ENCODE measurements around the gene CXCR6. TPM values are rescaled to one million over a fixed set of nuclear protein-coding genes. Genes with fewer than 3 reads are reported as not detected.

The CXCR6 gene
- total and polyA plus RNA-seq, 2 experiments from 2014 or later: 0.10 TPM; not detected in 1

- DNase-seq (ENCODE audit: low spot score) (no peak), ATAC-seq (no peak)
- peaks cover 4% of the 10 kb centered on the region for H3K27me3 Mint-ChIP-seq (ENCODE audit: insufficient read depth, low read depth, poor library complexity)
- no peak overlapping the region for H3K4me2 ChIP-seq
- H3K27me3 ChIP-seq (ENCODE audit: insufficient read depth): no peaks in the 10 kb centered on the region
- H3K27ac Mint-ChIP-seq: no peak overlapping the region
- H3K27ac ChIP-seq (ENCODE audit: low read depth): no peak overlapping the region
- H3K36me3 Mint-ChIP-seq (ENCODE audit: low read depth): peaks cover 47% of the 10 kb centered on the region
- peaks cover 9% of the 10 kb centered on the region for H4K20me1 ChIP-seq (replicated peaks; ENCODE audit: insufficient read depth)
- H3K79me2 ChIP-seq (replicated peaks; ENCODE audit: insufficient read depth): no peaks in the 10 kb centered on the region
- H2AFZ ChIP-seq: no peak overlapping the region
- no peak overlapping the region for H3K4me3 ChIP-seq
- peaks cover 57% of the 10 kb centered on the region for H3K36me3 ChIP-seq (ENCODE audit: insufficient read depth)
- no peak overlapping the region for H3K4me3 Mint-ChIP-seq
- no peaks in the 10 kb centered on the region for H3K9me2 ChIP-seq (ENCODE audit: insufficient read depth)
- no peaks in the 10 kb centered on the region; the same call in 2 of the 3 replicates for H3K9me3 Mint-ChIP-seq
- no peak for TF ChIP-seq POLR2AphosphoS5 (IDR thresholded peaks at IDR 0.05; ENCODE audit: low read depth)
- no peak for TF ChIP-seq STAT1 (IDR thresholded peaks at IDR 0.05; ENCODE audit: unreplicated experiment)
- no peaks in the 10 kb centered on the region for H3K4me1 Mint-ChIP-seq
- no peaks in the 10 kb centered on the region for H3F3A ChIP-seq (replicated peaks; ENCODE audit: low read depth)
- H3K4me1 ChIP-seq (ENCODE audit: insufficient read depth): no peaks in the 10 kb centered on the region
These were observed 37.1 kb downstream of the CXCR6 start for GRCh38 chr3:45980229-45980813.

GRCh38 chr3:45980819-45981218, 37.6 kb downstream of the CXCR6 start:
- Mint-ChIP-seq H3K4me1 (no peaks in the 10 kb centered on the region), H3K4me3 (no peak overlapping the region), H3K36me3 (ENCODE audit: low read depth) (peaks cover 47% of the 10 kb centered on the region), H3K27me3 (ENCODE audit: insufficient read depth, low read depth, poor library complexity) (peaks cover 4% of the 10 kb centered on the region), H3K27ac (no peak overlapping the region), H3K9me3 (no peaks in the 10 kb centered on the region; the same call in 2 of the 3 replicates)
- H3K79me2 ChIP-seq (replicated peaks; ENCODE audit: insufficient read depth): no peaks in the 10 kb centered on the region
- no peaks in the 10 kb centered on the region for H3K27me3 ChIP-seq (ENCODE audit: insufficient read depth)
- no peaks in the 10 kb centered on the region for H3K9me2 ChIP-seq (ENCODE audit: insufficient read depth)
- ATAC-seq: no peak
- DNase-seq (ENCODE audit: low spot score): no peak
- H3F3A ChIP-seq (replicated peaks; ENCODE audit: low read depth): no peaks in the 10 kb centered on the region
- H3K27ac ChIP-seq (ENCODE audit: low read depth): no peak overlapping the region
- peaks cover 57% of the 10 kb centered on the region for H3K36me3 ChIP-seq (ENCODE audit: insufficient read depth)
- no peaks in the 10 kb centered on the region for H3K4me1 ChIP-seq (ENCODE audit: insufficient read depth)
- no peak overlapping the region for H2AFZ ChIP-seq
- peaks cover 9% of the 10 kb centered on the region for H4K20me1 ChIP-seq (replicated peaks; ENCODE audit: insufficient read depth)
- no peak overlapping the region for H3K4me2 ChIP-seq
- no peak overlapping the region for H3K4me3 ChIP-seq
- TF ChIP-seq EZH2 (IDR thresholded peaks at IDR 0.05; ENCODE audit: low read depth, unreplicated experiment) (no peak), CTCF (conservative IDR thresholded peaks at IDR 0.05; ENCODE audit: low read depth in 2 of 2) (no peak), JUNB (IDR thresholded peaks at IDR 0.05; ENCODE audit: unreplicated experiment) (no peak), ZNF114 (CRISPR knock-in tag; IDR thresholded peaks at IDR 0.05) (no peak), ZNF331 (CRISPR knock-in tag; IDR thresholded peaks at IDR 0.05; ENCODE audit: low read depth) (no peak), STAT1 (IDR thresholded peaks at IDR 0.05; ENCODE audit: unreplicated experiment) (no peak), ZNF462 (CRISPR knock-in tag; IDR thresholded peaks at IDR 0.05) (no peak), EZH2phosphoT487 (IDR thresholded peaks at IDR 0.05; ENCODE audit: unreplicated experiment) (no peak), REST (IDR thresholded peaks at IDR 0.05; ENCODE audit: unreplicated experiment) (no peak), NANOG (IDR thresholded peaks at IDR 0.05; ENCODE audit: borderline replicate concordance) (no peak)

Data from GM23338 (cell line).